HEK293T (cell line): ENCODE results near the gene CMYA5.
"Not testable (repeated sequence)": the region's sequence is repeated elsewhere in the genome, so short reads cannot be mapped to it uniquely, and the experiment has no call there.

Experiments
- BHLHE40 ChIP-seq: fragments of 450-650 bp; IDR thresholded peaks from 2 replicates; pipeline ENCODE4 v1.6.1; 2016; ENCODE audit warnings: mild to moderate bottlenecking, moderate library complexity, borderline replicate concordance
- CTBP1 ChIP-seq: fragments of 450-650 bp; IDR thresholded peaks from 2 replicates; pipeline ENCODE4 v1.6.1; 2016; ENCODE audit warnings: borderline replicate concordance
- FOXA1 ChIP-seq: fragments of 450-650 bp; IDR thresholded peaks from 2 replicates; pipeline ENCODE4 v1.6.1; 2016; ENCODE audit warnings: mild to moderate bottlenecking
- FOXK2 ChIP-seq: fragments of 450-650 bp; IDR thresholded peaks from 2 replicates; pipeline ENCODE4 v1.6.1; 2016; ENCODE audit warnings: mild to moderate bottlenecking
- FOXM1 ChIP-seq: fragments of 450-650 bp; IDR thresholded peaks from 2 replicates; pipeline ENCODE4 v1.6.1; 2017; ENCODE audit warnings: mild to moderate bottlenecking, borderline replicate concordance
- L3MBTL2 ChIP-seq: fragments of 450-650 bp; conservative IDR thresholded peaks from 2 replicates; pipeline ENCODE4 v1.6.1; 2016; ENCODE audit warnings: mild to moderate bottlenecking
- NFRKB ChIP-seq: fragments of 450-650 bp; IDR thresholded peaks from 2 replicates; pipeline ENCODE4 v1.6.1; 2016; ENCODE audit warnings: mild to moderate bottlenecking, moderate library complexity
- SUZ12 ChIP-seq: fragments of 450-650 bp; IDR thresholded peaks from 2 replicates; pipeline ENCODE4 v1.6.1; 2016; ENCODE audit warnings: mild to moderate bottlenecking
- TARDBP ChIP-seq: fragments of 450-650 bp; IDR thresholded peaks from 2 replicates; pipeline ENCODE4 v1.6.1; 2016

- TF ChIP-seq BHLHE40, TARDBP, NFRKB, L3MBTL2, FOXM1, SUZ12, FOXK2, CTBP1, FOXA1: not testable (repeated sequence)
Measured at GRCh38 chr5:79764147-79764546, 74.5 kb downstream of the CMYA5 start.
